A673 (cell line): ENCODE measurements around the gene F2RL2.

ENCODE experiments used
- CTCF ChIP-seq: fragments of 300-800, 200-600 bp; sonication (generic); conservative IDR thresholded peaks from 2 replicates; pipeline ENCODE4 v1.5.1; 2017; ENCODE audit warnings: low read depth, mild to moderate bottlenecking, antibody characterized with exemption, low read length, moderate library complexity, mixed read lengths
- EZH2 ChIP-seq: fragments of 200-600 bp; sonication (generic); IDR thresholded peaks from 2 replicates; pipeline ENCODE4 v1.6.1; 2017; ENCODE audit warnings: borderline replicate concordance, low read depth, mild to moderate bottlenecking, mixed read lengths, antibody characterized with exemption, low read length; ENCODE audit not compliant: poor library complexity, severe bottlenecking

GRCh38 chr5:76571559-76571958 is 51.6 kb downstream of the F2RL2 start:
- TF ChIP-seq CTCF (peak; percentile 41), EZH2 (no peak)
